ENCODE measurements around the gene GMCL2.

DNA sequence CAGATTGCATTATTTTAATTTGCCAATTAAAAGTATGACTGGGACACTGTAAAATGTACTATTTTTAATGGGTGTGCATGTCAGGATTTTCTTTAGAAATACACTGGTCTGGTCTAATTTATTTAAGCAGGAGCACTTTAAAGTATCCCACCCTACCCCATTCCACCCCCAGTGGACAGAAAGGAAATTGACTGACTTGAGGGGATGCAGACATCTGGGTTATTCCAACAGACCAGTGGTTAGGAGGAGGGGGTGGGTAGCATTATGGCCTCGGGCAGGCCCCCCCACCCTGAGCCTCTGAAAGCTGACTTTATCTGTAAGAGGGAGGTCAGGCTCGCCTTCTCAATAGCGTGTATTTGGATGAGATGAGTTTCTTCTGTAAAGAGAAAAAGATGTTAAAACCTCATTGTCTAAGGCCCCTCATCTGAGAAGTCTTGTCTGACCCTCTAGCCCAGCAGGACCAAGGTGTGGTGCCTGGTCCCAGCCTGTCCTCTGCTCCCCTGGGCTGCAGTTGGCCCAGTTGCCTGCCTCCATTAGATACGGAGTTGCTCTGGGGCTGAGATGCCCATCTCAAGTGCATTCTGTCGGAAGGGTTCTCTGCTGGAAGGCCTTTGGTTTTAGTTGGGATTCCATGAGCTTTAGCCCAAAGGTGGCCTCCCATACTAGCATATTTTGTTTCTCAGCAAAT lies 21.5 kb upstream of the GMCL2 start:
- TF ChIP-seq POLR2AphosphoS5 (IDR thresholded peaks at IDR 0.05) (no peak), POLR2A (IDR thresholded peaks at IDR 0.05) (no peak), EP300 (IDR thresholded peaks at IDR 0.05) (no peak)
- TF ChIP-seq, protein P1, sequence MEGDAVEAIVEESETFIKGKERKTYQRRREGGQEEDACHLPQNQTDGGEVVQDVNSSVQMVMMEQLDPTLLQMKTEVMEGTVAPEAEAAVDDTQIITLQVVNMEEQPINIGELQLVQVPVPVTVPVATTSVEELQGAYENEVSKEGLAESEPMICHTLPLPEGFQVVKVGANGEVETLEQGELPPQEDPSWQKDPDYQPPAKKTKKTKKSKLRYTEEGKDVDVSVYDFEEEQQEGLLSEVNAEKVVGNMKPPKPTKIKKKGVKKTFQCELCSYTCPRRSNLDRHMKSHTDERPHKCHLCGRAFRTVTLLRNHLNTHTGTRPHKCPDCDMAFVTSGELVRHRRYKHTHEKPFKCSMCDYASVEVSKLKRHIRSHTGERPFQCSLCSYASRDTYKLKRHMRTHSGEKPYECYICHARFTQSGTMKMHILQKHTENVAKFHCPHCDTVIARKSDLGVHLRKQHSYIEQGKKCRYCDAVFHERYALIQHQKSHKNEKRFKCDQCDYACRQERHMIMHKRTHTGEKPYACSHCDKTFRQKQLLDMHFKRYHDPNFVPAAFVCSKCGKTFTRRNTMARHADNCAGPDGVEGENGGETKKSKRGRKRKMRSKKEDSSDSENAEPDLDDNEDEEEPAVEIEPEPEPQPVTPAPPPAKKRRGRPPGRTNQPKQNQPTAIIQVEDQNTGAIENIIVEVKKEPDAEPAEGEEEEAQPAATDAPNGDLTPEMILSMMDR (IDR thresholded peaks at IDR 0.05): no peak

Measured in sigmoid colon (tissue), 4 donors.